Fibroblast of the conjunctiva (primary cell): ENCODE results near the gene GRAMD1B.

Experiments
- DNase-seq: peaks from one replicate; pipeline ENCODE4 v3.0.0-alpha.2; 2010; ENCODE audit warnings: low read depth

The GRAMD1B gene

DNA sequence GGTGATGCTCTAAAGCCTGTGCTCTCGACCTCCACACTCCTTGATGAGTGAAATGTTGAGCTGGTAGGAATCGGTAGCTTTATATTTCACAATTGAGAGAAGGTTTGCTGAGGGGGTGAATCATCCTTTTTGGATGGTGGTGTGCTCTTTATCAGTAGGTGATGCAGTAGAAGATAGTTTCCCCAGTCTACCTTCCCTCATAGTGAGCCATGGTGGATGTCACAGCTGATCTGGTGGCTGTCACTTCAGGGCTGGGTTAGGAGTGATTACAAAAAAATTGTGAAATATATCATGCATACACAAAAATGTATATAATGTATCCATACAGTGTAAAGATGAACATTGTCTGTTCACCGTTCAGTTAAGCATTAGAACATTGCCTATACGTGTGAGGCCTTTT lies 105.3 kb downstream of the GRAMD1B start:
- DNase-seq = no peak

DNA sequence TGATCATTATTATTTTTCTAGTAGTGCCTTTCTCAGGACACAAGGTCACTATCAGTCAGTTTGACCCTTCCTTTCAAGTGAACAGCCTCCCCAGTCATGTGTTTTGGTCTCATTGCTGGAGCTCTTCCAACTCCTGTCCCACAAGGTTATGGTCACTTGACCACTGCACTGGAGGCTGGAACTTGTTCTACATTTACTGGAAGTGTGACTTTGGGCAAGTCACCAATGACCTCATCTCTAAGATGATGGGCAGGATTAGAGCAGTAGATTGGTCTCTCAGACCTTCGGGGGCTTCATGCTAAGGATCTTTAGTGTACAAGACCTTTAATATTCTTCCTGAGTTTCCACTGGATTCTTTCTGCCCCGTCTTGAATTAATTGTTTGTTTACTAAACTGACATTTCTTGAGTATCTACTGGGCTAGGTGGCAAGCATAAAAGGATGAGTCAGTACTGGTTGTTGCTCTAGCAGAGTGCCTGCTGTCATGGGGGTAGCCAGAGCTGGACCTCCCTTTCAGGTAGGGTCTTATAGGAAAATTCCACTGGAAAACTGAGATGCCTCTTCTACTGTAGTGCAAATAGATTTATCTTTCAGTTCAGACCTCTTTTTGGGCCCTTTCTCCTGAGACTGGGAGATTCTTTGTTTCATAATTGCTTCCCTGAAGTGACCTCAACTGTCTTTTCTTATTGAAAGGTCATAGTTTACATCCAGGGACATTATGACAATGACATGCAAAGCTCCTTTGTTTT lies 106.8 kb downstream of the GRAMD1B start:
- no peak for DNase-seq

DNA sequence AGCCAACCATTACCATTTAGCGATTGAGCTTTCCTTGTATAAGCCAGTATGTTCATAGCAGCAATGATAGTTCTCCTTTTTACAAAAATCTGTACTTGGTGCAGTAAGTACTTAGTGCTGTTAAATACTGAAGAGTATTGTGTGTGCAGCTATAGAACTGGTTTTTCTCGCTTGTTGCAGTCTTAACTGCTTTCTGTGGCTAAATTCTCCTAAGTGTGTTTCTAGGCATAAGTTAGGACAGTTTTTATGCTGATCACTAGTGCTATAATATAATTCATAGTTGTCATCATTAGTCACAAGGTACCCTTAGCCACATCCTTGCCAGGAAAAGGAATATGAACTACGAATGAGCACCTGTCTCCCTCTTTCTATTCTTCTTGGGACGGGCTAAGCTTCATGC lies 107.7 kb downstream of the GRAMD1B start:
- DNase-seq = no peak

DNA sequence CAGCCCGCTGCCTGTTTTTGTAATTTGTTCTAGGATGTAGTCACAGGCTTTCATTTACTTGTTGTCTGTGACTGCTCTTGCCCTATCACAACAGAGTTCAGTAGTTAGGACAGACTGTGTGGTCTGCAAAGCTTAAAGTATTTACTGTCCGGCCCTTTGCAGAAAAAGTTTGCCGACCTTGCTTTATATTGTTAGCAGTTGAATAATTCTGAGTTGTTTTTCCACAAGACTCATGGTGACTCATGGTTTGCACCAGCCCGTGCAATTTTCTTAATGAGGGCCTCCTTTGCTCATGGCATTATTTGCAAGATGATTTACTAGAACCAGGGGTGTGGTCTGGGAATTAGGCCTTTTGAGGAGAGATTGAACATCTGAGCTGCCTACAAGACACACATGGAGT lies 113.7 kb downstream of the GRAMD1B start:
- no peak for DNase-seq

DNA sequence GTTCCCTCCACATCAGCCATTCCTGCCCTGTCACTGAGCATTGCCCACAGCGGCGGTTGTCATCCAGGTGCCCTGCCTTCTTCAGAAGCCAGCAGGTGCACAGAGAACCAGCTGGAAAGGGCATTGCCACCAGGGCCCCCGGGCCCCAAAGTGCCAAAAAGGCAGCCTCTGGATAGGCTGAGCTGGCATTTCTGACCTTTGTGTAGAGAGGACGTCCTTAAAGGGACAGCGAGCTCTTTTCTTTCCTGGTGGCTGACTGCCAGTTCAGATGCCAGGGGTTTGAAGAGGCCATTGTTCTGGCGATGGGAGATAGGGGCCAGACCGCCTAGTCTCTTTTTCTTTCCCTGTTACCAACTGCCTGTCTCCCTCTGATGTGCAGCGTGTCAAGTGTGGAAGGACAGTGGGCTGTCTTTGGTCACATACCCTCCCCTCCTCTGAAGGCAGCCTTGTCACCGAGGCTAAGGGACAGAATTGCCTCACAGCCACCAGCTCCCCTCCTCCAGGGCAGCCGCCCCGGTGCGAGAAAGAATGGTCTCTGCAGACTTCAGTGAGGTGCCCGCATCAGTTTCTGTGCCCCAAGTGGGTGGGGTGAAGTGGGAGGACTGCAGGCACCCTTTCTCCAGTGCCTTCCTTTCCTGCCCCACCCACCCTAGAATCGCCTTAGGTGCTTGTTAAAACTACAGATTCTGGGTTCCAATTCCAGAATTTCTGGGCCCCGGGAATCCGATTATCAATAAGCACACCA lies 114.7 kb downstream of the GRAMD1B start:
- DNase-seq = no peak

DNA sequence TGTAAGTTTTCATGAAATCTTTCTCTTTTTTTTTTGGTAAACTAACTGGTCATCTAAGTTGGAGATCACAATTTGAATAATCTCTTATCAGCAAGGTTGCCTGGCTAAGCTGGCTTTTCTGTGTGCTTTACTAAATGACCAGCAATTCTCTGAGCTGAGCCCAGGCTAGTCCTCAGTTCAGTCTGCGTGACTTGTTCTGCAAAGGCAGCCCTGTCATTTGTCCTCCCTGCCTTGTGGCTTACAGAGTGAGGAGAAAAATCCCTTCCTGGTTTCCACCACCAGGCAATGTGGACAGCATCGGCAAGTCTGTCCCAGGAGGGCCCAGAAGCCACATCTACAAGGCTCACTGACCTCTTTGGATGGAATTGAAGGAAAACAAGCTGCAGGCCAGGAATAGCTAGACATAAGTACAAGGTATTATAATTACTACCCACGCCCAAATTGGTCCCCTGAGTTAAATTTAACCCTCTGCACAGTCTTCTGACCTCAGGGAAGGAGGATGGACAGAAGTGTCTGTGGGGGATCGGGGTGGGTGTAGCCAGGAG lies 115.7 kb downstream of the GRAMD1B start:
- no peak for DNase-seq

DNA sequence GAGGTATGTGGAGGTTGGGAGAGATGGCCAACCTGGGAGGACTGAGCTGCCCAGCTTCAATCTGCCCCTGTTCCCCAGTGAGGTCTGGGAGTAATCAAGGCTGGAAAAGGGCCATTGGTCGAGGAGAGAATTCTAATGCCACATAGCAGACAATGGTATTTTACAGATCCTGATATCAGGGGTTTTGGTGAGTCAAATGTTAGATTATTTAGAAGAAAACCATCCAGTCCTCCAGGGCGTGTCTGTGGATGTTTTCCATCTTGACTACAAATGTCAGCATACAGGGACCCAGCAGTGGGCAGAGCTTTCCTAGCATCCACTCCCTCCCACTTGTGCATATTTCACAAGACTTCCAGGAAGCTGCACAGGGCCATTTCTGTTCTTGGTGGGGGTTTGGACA lies 116.4 kb downstream of the GRAMD1B start:
- DNase-seq = no peak

DNA sequence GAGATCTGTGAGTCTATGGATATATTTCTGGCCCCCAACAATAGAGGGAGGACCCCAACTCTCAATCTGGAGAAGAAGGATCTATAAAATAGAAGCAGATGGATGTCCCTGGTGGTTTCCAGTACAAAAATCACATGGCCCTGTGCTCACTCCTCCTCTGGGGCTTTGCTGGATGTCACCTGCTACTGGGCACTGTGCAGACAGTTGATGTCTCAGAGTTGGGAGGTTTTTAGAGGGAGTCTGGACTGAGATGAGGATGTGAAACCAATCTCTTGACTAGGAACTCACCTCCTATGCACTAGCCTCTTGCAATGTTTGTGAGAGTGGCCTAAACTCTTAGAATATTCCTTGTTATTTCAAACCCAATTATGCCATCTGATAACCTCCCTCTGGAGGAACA lies 117.1 kb downstream of the GRAMD1B start:
- no peak for DNase-seq

DNA sequence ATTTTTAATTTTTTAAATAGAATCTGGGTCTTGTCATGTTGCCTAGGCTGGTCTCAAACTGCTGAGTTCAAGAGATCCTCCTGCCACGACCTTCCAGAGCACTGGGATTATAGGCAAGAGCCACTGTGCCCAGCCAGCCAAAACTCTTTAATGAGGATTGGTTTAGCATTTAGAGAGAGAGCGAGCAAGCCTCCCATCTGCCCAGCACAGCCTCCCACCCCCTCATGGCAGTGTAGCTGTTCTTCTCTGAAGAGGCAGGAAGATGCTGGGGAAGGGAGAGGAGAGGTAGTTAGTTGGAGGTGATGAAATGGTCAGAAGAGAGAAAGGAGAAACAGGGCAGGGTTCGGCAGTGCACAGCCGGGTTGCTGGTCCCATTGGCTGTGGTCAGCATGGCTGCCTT lies 118.7 kb downstream of the GRAMD1B start:
- no peak for DNase-seq

DNA sequence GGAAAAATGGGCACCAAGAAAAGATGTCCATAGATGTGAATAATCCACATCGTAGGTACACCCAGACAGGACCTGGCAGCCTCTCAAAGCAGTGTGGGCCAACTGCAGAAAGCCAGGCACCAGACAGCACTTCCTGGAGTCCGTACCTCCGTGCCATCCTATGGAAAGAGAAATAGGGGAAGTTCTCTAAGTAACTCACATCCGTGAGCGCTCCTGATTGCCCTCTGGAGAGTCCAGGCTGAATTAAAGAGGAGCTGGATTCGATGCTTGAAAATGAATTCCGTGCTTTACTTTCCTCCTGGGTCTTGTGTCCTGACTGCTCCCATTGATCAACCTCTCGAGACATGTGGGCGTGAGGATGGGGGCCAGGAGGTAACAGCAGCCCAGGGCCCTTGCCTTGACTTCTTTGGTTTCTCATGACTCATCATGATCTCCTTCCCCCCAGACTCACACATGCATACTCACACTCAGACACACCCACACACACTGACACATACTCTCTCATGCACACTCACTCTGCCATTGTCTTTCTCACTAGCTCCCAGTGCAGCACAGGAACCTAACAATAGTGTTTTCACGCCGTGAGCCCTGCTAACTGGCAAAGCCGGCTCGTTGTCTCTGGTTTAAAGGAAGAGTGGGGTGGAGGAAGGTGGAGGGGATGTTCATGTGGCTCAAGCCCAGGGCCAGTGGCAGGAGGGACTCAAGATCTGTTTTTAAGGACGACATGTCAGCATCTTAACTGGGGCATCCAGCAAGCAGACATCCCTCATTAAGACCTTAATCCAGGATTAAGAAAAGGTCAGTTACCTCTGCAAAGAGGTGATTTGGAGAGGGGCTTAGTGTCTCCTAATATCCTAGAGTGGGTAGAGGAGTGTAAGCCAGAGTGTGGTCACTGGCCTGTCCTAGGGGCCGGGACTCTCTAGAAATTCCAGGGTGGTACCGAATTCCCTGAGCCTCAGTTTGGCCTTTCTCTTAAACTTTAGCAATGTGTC lies 120.2 kb downstream of the GRAMD1B start:
- no peak for DNase-seq

DNA sequence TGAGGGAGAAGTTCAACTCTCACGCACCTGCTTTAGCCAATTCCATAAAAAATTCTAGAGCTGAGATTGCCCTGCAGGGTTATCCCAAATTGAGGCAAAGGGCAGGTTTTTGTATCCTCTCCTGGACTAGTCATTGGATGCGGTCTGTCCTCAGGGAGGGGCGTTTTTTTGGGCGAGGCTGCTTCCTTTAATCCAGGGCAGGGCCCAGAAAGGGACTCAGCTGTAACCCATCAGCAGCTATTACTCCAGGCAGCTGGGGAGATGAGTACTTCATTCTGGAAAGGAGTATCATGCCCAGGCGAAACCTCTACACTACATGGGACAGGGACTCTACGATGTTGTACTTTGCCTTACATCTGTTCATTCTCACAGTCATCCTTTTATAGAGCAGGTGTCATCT lies 121.0 kb downstream of the GRAMD1B start:
- DNase-seq = no peak

DNA sequence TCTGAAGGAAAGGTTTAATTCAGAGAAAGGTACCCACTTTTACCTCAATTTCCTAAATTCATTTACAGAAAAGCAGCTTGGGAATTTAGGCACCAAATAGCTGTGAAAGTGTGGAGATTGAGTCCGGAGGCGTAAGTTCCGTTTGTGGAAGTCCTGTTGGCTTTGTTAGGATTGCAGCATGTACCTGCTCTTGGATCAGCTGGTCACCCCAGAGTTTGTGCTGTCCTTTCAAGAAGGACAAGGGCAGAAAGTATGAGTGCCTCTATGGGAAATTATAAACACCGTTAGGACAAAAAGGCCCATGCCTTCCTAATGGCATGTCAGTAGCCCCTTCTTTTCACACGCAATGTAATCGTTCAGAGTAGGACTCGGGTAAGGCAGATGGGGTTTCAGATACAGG lies 126.6 kb downstream of the GRAMD1B start:
- DNase-seq = no peak

DNA sequence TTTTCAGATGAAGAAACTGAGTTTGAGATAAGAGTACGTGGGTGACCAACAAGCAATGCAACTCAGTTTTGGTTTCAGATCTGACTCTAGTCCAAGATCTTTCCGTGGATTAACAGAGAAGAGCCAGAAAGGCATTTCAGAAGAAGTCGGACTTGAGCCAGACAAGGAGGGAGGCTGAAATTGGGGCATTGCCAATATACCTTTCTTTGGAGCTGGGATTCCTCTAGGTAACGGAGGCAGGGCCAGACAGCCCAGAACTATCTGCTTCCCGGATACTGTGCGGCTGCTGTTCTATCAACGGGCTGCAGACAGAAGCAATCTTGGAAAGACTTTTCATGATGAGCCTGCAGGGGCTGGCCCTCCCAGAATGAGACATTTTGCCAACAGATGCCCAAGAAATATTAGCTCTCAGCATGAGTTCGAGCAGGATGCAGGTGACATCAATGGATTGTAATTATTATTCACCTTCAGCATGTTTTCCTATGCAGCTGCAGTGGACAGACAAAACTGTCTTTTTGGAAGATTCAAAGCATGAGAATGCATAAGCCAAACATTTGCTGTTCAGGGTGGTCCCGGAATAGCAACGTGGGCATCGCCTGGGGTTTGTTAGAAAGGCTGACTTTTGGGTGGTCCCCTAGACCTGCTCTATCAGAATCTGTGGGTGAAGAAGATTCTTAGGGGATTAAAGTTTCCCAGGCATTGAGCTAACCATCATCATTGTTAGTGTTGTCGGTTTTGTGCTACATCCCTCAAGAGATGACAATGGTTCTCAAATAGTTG lies 128.7 kb downstream of the GRAMD1B start:
- no peak for DNase-seq

DNA sequence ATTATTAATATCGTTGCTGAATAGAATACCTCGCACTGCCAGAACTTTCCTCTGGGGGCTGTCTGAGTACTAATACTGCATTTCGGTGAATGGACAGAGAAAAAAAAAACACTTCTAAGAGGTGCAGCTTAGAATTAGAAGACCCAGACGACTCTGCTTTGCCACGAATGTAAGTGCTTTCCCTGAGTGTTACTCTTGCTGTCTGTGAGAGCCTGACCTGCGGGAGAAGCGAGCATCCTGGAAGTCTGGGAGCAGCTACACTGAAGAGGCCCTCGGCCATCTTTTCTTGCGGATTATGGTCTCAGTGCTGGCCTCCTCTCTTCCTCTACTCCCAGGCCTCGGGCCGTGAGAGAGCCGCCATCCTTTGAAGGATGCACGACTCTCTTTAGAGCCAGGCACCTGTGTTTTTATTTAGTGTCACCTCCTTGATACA lies 129.5 kb downstream of the GRAMD1B start:
- DNase-seq = no peak

DNA sequence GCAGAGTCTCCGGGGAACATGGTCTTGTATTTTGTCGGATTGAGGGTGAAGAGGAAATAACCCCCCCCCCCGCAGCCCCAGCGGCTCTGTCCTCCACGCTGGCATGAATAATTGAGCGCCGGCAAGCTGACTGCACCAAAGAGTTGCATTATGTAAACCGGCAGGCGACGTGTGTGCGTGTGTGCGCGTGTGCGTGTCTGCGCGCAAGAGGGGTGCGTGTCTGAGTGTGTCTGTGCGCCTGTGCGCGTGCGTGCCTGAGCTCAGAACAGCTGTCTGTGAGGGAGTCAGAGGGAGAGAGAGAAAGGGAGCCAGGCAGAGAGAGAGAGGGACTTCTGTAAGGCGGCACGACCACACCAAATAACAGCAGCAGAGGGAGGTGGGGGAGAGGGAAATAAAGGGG lies 129.9 kb downstream of the GRAMD1B start:
- no peak for DNase-seq

DNA sequence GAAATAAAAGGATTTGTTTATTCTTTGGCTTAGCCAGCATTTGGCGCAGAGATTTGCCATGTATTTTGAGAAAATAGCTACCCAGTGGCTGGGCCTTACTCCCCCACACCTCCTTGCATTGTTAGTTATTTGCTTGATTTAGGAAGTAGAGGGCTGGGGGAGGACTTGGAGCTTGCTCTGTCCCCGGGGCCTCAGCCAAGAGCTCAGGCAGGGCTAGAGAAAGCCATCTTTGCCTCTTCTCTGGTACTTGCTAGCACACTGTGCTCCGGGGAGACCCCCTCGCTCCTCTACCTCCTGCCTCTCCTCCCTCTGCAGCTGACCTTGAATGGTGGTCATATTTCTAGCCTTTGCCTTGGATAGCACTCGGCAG lies 131.3 kb downstream of the GRAMD1B start:
- DNase-seq = no peak

DNA sequence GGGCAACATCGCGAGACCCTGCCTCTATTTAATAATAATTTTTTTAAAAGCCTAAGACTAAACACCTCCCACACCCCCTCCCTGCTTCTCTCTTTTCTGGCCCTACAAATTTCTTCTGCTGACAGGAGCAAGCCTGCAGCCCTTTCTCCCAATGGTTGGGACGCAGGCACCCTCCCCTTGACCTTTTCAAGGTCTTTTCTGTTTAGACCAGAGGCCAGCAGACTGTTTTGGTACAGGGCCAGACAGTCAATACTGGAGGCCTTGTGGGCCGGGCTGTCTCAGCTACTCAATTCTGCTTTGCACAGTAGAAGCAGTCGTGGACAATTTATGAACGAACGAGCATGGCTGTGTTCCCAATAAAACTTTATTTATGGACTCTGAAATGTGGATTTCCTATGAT lies 132.1 kb downstream of the GRAMD1B start:
- DNase-seq = no peak

DNA sequence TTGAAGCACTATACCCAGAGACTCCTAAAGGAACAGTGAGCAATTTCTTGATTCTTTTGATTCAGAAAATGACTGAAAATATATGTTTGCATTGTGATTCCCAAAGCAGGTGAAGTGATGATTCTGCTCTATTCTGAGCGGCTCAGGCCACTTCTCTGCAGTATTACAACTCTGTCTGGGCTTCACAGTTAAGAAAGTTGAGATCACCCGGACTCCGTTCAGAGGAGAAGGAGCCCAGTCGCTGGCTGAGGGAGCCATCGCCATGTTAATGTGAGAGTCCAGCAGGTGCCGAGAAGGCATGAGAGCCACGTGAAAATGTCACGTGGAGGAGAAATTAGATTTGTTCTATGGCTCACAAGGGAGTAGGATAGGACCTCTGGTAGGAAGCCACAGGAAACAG lies 132.8 kb downstream of the GRAMD1B start:
- no peak for DNase-seq

DNA sequence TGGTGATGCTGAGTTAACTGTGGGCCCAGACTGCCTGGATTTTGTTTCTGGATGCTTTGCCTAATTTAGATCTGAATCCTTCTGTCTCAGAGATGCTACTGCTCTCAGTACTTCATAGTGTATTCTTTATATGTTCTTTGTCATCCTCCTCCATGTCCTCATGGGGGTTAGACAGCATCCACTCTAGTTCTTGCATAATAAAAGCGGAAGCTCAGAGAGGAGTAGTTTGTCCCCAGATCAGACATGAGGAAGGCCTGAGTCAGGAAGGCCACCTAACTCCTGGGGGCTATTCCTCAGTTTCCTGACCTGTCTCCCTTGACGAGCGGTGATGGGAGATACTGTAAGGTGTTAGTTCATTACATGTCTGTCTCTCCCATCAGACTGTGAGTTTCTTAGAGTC lies 134.2 kb downstream of the GRAMD1B start:
- no peak for DNase-seq

DNA sequence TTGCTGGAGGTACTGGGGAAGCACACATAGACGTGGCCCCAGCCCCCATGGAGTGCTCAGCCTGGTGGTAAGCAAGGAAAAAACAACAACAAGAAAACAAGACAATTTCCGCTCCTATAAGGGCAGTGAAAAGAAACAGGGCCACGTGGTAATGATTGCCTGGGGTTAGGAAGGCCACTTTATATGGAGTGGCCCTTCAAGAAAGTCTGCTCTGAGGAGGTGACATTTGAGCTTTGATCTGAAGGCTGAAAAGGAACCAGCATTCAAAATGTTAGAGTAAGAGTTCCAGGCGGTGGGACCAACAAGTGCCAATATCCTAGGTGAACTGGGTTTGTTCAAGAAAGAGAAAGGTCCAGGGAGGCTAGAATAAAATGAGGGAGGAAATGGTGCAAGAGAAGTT lies 136.8 kb downstream of the GRAMD1B start:
- no peak for DNase-seq

DNA sequence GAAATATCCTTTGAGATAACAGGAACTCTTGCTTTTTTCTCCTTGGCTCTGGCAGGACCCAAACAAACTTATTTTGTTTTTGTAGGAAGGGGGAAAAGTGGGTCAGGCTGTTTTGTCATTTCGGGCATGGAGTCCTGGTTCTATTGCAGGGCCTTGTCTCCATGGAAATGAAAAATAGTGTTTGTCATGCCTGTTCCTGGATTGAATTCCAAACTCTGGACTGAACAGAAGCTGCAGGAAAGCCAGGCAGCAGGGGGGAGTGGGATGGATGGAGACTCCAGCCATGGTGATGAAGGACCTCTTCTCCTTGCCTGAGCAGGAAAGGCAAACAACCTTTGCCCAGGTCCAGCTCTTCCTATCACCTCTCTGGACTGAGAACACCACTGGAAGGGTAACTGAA lies 137.4 kb downstream of the GRAMD1B start:
- no peak for DNase-seq
